ENCODE measurements around the gene TMEM258. TPM values are rescaled to one million over a fixed set of nuclear protein-coding genes. Genes with fewer than 3 reads are reported as not detected.

The TMEM258 gene
- total and polyA plus RNA-seq, 2 experiments from 2014 or later, result 71.3 to 519 TPM

- Histone ChIP-seq H2AFZ (no peak overlapping the region), H3K4me3 (no peak overlapping the region), H4K20me1 (replicated peaks; ENCODE audit: insufficient read depth) (no peaks in the 10 kb centered on the region), H3K27me3 (ENCODE audit: insufficient read depth) (no peaks in the 10 kb centered on the region), H3K79me2 (replicated peaks; ENCODE audit: insufficient read depth) (no peaks in the 10 kb centered on the region), H3K4me2 (no peak overlapping the region), H3F3A (replicated peaks; ENCODE audit: low read depth) (no peaks in the 10 kb centered on the region), H3K9me2 (ENCODE audit: insufficient read depth) (no peaks in the 10 kb centered on the region), H3K27ac (ENCODE audit: low read depth) (no peak overlapping the region), H3K36me3 (ENCODE audit: insufficient read depth) (no peaks in the 10 kb centered on the region), H3K4me1 (ENCODE audit: insufficient read depth) (peaks cover 15% of the 10 kb centered on the region; the same call in 1 of the 2 replicates)
- peaks cover 26% of the 10 kb centered on the region for H3K4me1 Mint-ChIP-seq
- H3K27ac Mint-ChIP-seq, result no peak overlapping the region
- H3K27me3 Mint-ChIP-seq (ENCODE audit: insufficient read depth, low read depth, poor library complexity), result peaks cover 14% of the 10 kb centered on the region
- H3K4me3 Mint-ChIP-seq, result no peak overlapping the region
- no peaks in the 10 kb centered on the region; the same call in 2 of the 3 replicates for H3K9me3 Mint-ChIP-seq
- H3K36me3 Mint-ChIP-seq (ENCODE audit: low read depth), result no peaks in the 10 kb centered on the region; the same call in 2 of the 3 replicates
- no peak for ATAC-seq
- TF ChIP-seq EZH2phosphoT487 (IDR thresholded peaks at IDR 0.05; ENCODE audit: unreplicated experiment) (no peak), ZNF331 (CRISPR knock-in tag; IDR thresholded peaks at IDR 0.05; ENCODE audit: low read depth) (no peak), ETS1 (IDR thresholded peaks at IDR 0.05) (no peak), NANOG (IDR thresholded peaks at IDR 0.05; ENCODE audit: borderline replicate concordance) (no peak), ZNF114 (CRISPR knock-in tag; IDR thresholded peaks at IDR 0.05) (no peak), CREB1 (CRISPR knock-in tag; IDR thresholded peaks at IDR 0.05; ENCODE audit: low read depth) (no peak)
- TF ChIP-seq, protein P1, sequence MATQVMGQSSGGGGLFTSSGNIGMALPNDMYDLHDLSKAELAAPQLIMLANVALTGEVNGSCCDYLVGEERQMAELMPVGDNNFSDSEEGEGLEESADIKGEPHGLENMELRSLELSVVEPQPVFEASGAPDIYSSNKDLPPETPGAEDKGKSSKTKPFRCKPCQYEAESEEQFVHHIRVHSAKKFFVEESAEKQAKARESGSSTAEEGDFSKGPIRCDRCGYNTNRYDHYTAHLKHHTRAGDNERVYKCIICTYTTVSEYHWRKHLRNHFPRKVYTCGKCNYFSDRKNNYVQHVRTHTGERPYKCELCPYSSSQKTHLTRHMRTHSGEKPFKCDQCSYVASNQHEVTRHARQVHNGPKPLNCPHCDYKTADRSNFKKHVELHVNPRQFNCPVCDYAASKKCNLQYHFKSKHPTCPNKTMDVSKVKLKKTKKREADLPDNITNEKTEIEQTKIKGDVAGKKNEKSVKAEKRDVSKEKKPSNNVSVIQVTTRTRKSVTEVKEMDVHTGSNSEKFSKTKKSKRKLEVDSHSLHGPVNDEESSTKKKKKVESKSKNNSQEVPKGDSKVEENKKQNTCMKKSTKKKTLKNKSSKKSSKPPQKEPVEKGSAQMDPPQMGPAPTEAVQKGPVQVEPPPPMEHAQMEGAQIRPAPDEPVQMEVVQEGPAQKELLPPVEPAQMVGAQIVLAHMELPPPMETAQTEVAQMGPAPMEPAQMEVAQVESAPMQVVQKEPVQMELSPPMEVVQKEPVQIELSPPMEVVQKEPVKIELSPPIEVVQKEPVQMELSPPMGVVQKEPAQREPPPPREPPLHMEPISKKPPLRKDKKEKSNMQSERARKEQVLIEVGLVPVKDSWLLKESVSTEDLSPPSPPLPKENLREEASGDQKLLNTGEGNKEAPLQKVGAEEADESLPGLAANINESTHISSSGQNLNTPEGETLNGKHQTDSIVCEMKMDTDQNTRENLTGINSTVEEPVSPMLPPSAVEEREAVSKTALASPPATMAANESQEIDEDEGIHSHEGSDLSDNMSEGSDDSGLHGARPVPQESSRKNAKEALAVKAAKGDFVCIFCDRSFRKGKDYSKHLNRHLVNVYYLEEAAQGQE (IDR thresholded peaks at IDR 0.05; ENCODE audit: unreplicated experiment), result no peak
- no peak for DNase-seq (ENCODE audit: low spot score)
Measured at GRCh38 chr11:61766353-61766841, 26.0 kb downstream of the TMEM258 start.

GRCh38 chr11:61765550-61766253 lies 26.7 kb downstream of the TMEM258 start:
- no peaks in the 10 kb centered on the region for H4K20me1 ChIP-seq (replicated peaks; ENCODE audit: insufficient read depth)
- no peak overlapping the region for H2AFZ ChIP-seq
- Mint-ChIP-seq H3K4me3 (no peak overlapping the region), H3K36me3 (ENCODE audit: low read depth) (no peaks in the 10 kb centered on the region; the same call in 2 of the 3 replicates), H3K4me1 (peaks cover 19% of the 10 kb centered on the region), H3K9me3 (no peaks in the 10 kb centered on the region; the same call in 2 of the 3 replicates), H3K27me3 (ENCODE audit: insufficient read depth, low read depth, poor library complexity) (peaks cover 14% of the 10 kb centered on the region), H3K27ac (no peak overlapping the region)
- DNase-seq (ENCODE audit: low spot score), result no peak
- TF ChIP-seq, protein P1 (IDR thresholded peaks at IDR 0.05; ENCODE audit: unreplicated experiment), result no peak
- no peak for TF ChIP-seq JUNB (IDR thresholded peaks at IDR 0.05; ENCODE audit: unreplicated experiment)
- no peak for TF ChIP-seq ZNF114 (CRISPR knock-in tag; IDR thresholded peaks at IDR 0.05)
- no peak overlapping the region for H3K4me3 ChIP-seq
- H3K4me2 ChIP-seq, result no peak overlapping the region
- H3K4me1 ChIP-seq (ENCODE audit: insufficient read depth), result peaks cover 15% of the 10 kb centered on the region; the same call in 1 of the 2 replicates
- no peaks in the 10 kb centered on the region for H3K79me2 ChIP-seq (replicated peaks; ENCODE audit: insufficient read depth)
- H3F3A ChIP-seq (replicated peaks; ENCODE audit: low read depth), result no peaks in the 10 kb centered on the region
- no peaks in the 10 kb centered on the region for H3K9me2 ChIP-seq (ENCODE audit: insufficient read depth)
- no peaks in the 10 kb centered on the region for H3K36me3 ChIP-seq (ENCODE audit: insufficient read depth)
- H3K27me3 ChIP-seq (ENCODE audit: insufficient read depth), result no peaks in the 10 kb centered on the region
- no peak overlapping the region for H3K27ac ChIP-seq (ENCODE audit: low read depth)
- ATAC-seq, result no peak

Measured in GM23338 (cell line).